K562 (cell line): ENCODE measurements around the gene ATF6B. TPM values are rescaled to one million over a fixed set of nuclear protein-coding genes. Genes with fewer than 3 reads are reported as not detected.

Experiments used
- ATF1 ChIP-seq, 2 experiments: fragments of 450-650 bp in 1 of 2; IDR thresholded peaks; 2 replicates each; pipeline ENCODE4 v1.6.1; 2016; ENCODE audit warnings: missing compliant biosample characterization in 1 of 2, missing genetic modification characterization in 1 of 2
- BHLHE40 ChIP-seq: IDR thresholded peaks from 2 replicates; pipeline ENCODE4 v1.6.1; 2011; ENCODE audit warnings: low read length, improper control_type of control experiment
- BRCA1 ChIP-seq, 2 experiments: fragments of 450-650 bp in 1 of 2; sonication (generic) in 1 of 2; formaldehyde crosslinking in 1 of 2; IDR thresholded peaks; 2 replicates each; pipeline versions ENCODE4 v1.5.0 to v1.6.1; 2017 to 2020; ENCODE audit warnings: mild to moderate bottlenecking in 1 of 2, missing genetic modification reagents in 1 of 2
- CBFB ChIP-seq: sonication (generic); formaldehyde crosslinking; IDR thresholded peaks from 2 replicates; pipeline ENCODE4 v1.4.0; 2020; ENCODE audit warnings: mild to moderate bottlenecking, missing genetic modification reagents
- HBP1 ChIP-seq: fragments of 450-650 bp; formaldehyde crosslinking; IDR thresholded peaks from 2 replicates; pipeline ENCODE4 v1.4.0; 2022; ENCODE audit warnings: missing genetic modification characterization
- MAFK ChIP-seq: IDR thresholded peaks from 2 replicates; pipeline ENCODE4 v1.6.1; 2011; ENCODE audit warnings: low read length, improper control_type of control experiment
- MTA1 ChIP-seq: fragments of 450-650 bp; IDR thresholded peaks from 2 replicates; pipeline ENCODE4 v1.6.1; 2017; ENCODE audit warnings: borderline replicate concordance
- NCOA2 ChIP-seq, 2 experiments: fragments of 450-650 bp; IDR thresholded peaks; 2 replicates each; pipeline ENCODE4 v1.6.1; 2018; ENCODE audit warnings: mild to moderate bottlenecking in 2 of 2, moderate library complexity in 1 of 2; ENCODE audit not compliant: partially characterized antibody in 2 of 2
- NCOR1 ChIP-seq: fragments of 450-650 bp; IDR thresholded peaks from 2 replicates; pipeline ENCODE4 v1.6.1; 2016; ENCODE audit warnings: mild to moderate bottlenecking, moderate library complexity
- PHF21A ChIP-seq: fragments of 450-650 bp; IDR thresholded peaks from 2 replicates; pipeline ENCODE4 v1.6.1; 2017; ENCODE audit warnings: low read depth, borderline replicate concordance
- POLR3G ChIP-seq: IDR thresholded peaks from 2 replicates; pipeline ENCODE4 v1.6.1; 2011; ENCODE audit not compliant: insufficient read length, insufficient replicate concordance; ENCODE audit errors: extremely low read depth
- TAL1 ChIP-seq: fragments of 450-650 bp; IDR thresholded peaks from 2 replicates; pipeline ENCODE4 v1.6.1; 2016; ENCODE audit warnings: mild to moderate bottlenecking
- ZBTB1 ChIP-seq: sonication (generic); formaldehyde crosslinking; IDR thresholded peaks from 2 replicates; pipeline ENCODE4 v1.8.1; 2023; ENCODE audit warnings: missing genetic modification reagents, low read depth, mild to moderate bottlenecking, borderline replicate concordance
- ZBTB11 ChIP-seq, 3 experiments: fragments of 200-800 bp in 1 of 3; fragments of 250-450 bp in 1 of 3; fragments of 450-650 bp in 1 of 3; sonication (Bioruptor Pico) in 1 of 3; sonication (Bioruptor generic) in 1 of 3; formaldehyde crosslinking in 1 of 3; IDR thresholded peaks; 2 replicates each; pipeline versions ENCODE4 v1.6.1 to v1.8.0; 2016 to 2022; ENCODE audit warnings: mild to moderate bottlenecking in 2 of 3, missing genetic modification characterization in 2 of 3, missing compliant biosample characterization in 1 of 3, moderate library complexity in 1 of 3
- ZBTB33 ChIP-seq: sonication (generic); formaldehyde crosslinking; IDR thresholded peaks from 2 replicates; pipeline ENCODE4 v1.8.1; 2023; ENCODE audit warnings: mild to moderate bottlenecking, missing genetic modification reagents
- ZNF217 ChIP-seq: sonication (generic); formaldehyde crosslinking; IDR thresholded peaks from 2 replicates; pipeline ENCODE4 v1.8.0; 2022; ENCODE audit warnings: mild to moderate bottlenecking, missing genetic modification reagents
- ZNF280B ChIP-seq: fragments of 250-450 bp; sonication (Bioruptor Pico); IDR thresholded peaks from 2 replicates; pipeline ENCODE4 v1.5.1; 2021; ENCODE audit warnings: mild to moderate bottlenecking
- ZNF354B ChIP-seq: fragments of 250-450 bp; sonication (Bioruptor Pico); IDR thresholded peaks from 2 replicates; pipeline ENCODE4 v1.4.0; 2020
- ZNF41 ChIP-seq: fragments of 250-450 bp; sonication (Bioruptor Pico); conservative IDR thresholded peaks from 2 replicates; pipeline ENCODE4 v1.4.0; 2020; ENCODE audit warnings: mild to moderate bottlenecking
- polyA plus RNA-seq, 8 experiments: library from polyadenylated mRNA; depleted of rRNA in 4 of 8; stranded (reverse) in 5 of 8; unstranded in 3 of 8; fragments of >200 nt; fragmentation: Nextera tagmentation in 2 of 8; fragmentation: Illumina TruSeq in 1 of 8; extraction: Ambion mirVana in 2 of 8; extraction: Trizol in 1 of 8; gene quantifications; 2 replicates each; pipeline versions ENCODE4 v1.2.1 to v1.2.3, GENCODE V29; 2011 to 2014; ENCODE audit warnings: inconsistent platforms in 1 of 8, missing spikeins in 1 of 8
- total RNA-seq, 7 experiments: library from RNA; depleted of rRNA in 6 of 7; stranded (reverse); fragments of >200 nt in 6 of 7; fragmentation: Illumina TruSeq in 2 of 7; extraction: Trizol in 2 of 7; gene quantifications; 2 replicates each; pipeline versions ENCODE4 v1.2.1 to v1.2.3, GENCODE V29; 2011 to 2021; ENCODE audit warnings: low replicate concordance in 1 of 7

ATF6B gene
- total and polyA plus RNA-seq, 9 of the 15 experiments (the other 6 are each of a cell fraction or from before 2014, with no cell fraction given) = 20.7 to 131 (median 31.7) TPM

GRCh38 chr6:32131439-32131948 is 3.4 kb upstream of the ATF6B start (continued):
- TF ChIP-seq ZNF280B (CRISPR knock-in tag) = no peak
- TF ChIP-seq ATF1 (CRISPR knock-in tag; IDR thresholded peaks at IDR 0.05) = no peak
- TF ChIP-seq ATF1 (tag; IDR thresholded peaks at IDR 0.05) = peak; percentile 27
- TF ChIP-seq MTA1 = peak; percentile 91
- peak; percentile 18; the same call in 1 of the 2 replicates for TF ChIP-seq ZNF354B (CRISPR knock-in tag)
- TF ChIP-seq ZBTB11 (CRISPR knock-in tag; IDR thresholded peaks at IDR 0.05) = peak in 1 of 3 experiments; percentile 87; a peak in 2 of 6 replicates
- peak; percentile 100 for TF ChIP-seq TAL1
- TF ChIP-seq ZNF41 (CRISPR knock-in tag) = 0 out of 2 replicates have a peak, but pooled peaks have one; percentile 28
- TF ChIP-seq CBFB (CRISPR knock-in tag) = no peak; the same call in 1 of the 2 replicates
- TF ChIP-seq BHLHE40 = 0 out of 2 replicates have a peak, but pooled peaks have one; percentile 5
- peak; percentile 100 for TF ChIP-seq NCOR1
- no peak for TF ChIP-seq ZBTB1 (CRISPR knock-in tag)
- TF ChIP-seq ZBTB33 (CRISPR knock-in tag) = no peak
- no peak for TF ChIP-seq BRCA1 (IDR thresholded peaks at IDR 0.05)
- no peak for TF ChIP-seq BRCA1 (CRISPR knock-in tag; IDR thresholded peaks at IDR 0.05)
- TF ChIP-seq NCOA2 (IDR thresholded peaks at IDR 0.05; ENCODE audit: partially characterized antibody in 2 of 2) = no peak
- TF ChIP-seq ZNF217 (CRISPR knock-in tag) = no peak
- peak; percentile 74; the same call in 1 of the 2 replicates for TF ChIP-seq HBP1 (CRISPR knock-in tag)
- no peak for TF ChIP-seq POLR3G
- TF ChIP-seq PHF21A = peak; percentile 57; the same call in 1 of the 2 replicates
- no peak for TF ChIP-seq MAFK
